ENCODE measurements around the gene ERGIC3.
A peak's percentile ranks its signal among the peaks of the same experiment; 100 is the strongest.

ERGIC3 gene

GRCh38 chr20:35508493-35509218 lies 33.2 kb upstream of the ERGIC3 start:
- TF ChIP-seq, protein P1, sequence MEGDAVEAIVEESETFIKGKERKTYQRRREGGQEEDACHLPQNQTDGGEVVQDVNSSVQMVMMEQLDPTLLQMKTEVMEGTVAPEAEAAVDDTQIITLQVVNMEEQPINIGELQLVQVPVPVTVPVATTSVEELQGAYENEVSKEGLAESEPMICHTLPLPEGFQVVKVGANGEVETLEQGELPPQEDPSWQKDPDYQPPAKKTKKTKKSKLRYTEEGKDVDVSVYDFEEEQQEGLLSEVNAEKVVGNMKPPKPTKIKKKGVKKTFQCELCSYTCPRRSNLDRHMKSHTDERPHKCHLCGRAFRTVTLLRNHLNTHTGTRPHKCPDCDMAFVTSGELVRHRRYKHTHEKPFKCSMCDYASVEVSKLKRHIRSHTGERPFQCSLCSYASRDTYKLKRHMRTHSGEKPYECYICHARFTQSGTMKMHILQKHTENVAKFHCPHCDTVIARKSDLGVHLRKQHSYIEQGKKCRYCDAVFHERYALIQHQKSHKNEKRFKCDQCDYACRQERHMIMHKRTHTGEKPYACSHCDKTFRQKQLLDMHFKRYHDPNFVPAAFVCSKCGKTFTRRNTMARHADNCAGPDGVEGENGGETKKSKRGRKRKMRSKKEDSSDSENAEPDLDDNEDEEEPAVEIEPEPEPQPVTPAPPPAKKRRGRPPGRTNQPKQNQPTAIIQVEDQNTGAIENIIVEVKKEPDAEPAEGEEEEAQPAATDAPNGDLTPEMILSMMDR (IDR thresholded peaks at IDR 0.05; ENCODE audit: low read depth, low read length): no peak
- in situ Hi-C loops (cut with HindIII; ENCODE audit: low sequenced_read_pairs): no loop called here
- DNase-seq (ENCODE audit: low read depth, low spot score): no peak
- no peak overlapping the region for H3K4me3 ChIP-seq (ENCODE audit: low read depth, low read length)

GRCh38 chr20:35510951-35511735 lies 30.7 kb upstream of the ERGIC3 start:
- DNase-seq (ENCODE audit: low read depth, low spot score): no peak
- H3K4me3 ChIP-seq (ENCODE audit: low read depth, low read length): no peak overlapping the region
- in situ Hi-C loops (cut with HindIII; ENCODE audit: low sequenced_read_pairs): no loop called here
- TF ChIP-seq, protein P1 (IDR thresholded peaks at IDR 0.05; ENCODE audit: low read depth, low read length): no peak

- in situ Hi-C loops (cut with HindIII; ENCODE audit: low sequenced_read_pairs): no loop called here
- TF ChIP-seq, protein P1 (IDR thresholded peaks at IDR 0.05; ENCODE audit: low read depth, low read length): peak; percentile 76
- peak; percentile 53 for DNase-seq (ENCODE audit: low read depth, low spot score)
- H3K4me3 ChIP-seq (ENCODE audit: low read depth, low read length): no peak overlapping the region
Observed at GRCh38 chr20:35511814-35512420, 30.0 kb upstream of the ERGIC3 start.

DNA sequence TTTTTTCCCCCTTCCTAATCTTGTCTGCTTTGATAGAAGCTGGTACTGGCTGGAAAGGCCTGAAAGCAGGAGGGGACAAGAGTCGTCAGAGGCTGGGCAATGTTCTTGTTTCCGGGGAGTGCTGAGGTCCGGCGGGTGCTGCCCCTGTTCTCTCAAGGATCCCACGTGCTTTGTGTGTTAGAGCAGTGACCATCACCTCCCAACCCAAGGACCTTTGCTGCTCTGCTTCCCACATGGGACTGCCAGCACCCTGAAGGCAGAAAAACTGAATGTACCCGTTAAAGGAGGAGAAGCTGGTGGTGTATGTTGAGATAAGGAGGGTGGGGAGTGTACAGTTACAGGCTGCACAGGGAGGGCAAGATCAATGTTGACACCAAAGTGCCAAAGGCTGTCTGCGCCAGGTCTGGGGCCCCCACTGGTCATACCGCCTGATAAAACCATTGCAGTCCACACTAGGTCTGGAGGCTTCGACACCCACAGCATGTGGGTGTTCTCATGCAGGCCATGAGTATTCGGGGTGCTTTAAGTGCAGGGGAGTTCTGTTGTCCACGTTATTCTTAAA lies 27.4 kb upstream of the ERGIC3 start:
- H3K4me3 ChIP-seq (ENCODE audit: low read depth, low read length): no peak overlapping the region
- TF ChIP-seq, protein P1 (IDR thresholded peaks at IDR 0.05; ENCODE audit: low read depth, low read length): no peak
- DNase-seq (ENCODE audit: low read depth, low spot score): no peak
- in situ Hi-C loops (cut with HindIII; ENCODE audit: low sequenced_read_pairs): no loop called here

DNA sequence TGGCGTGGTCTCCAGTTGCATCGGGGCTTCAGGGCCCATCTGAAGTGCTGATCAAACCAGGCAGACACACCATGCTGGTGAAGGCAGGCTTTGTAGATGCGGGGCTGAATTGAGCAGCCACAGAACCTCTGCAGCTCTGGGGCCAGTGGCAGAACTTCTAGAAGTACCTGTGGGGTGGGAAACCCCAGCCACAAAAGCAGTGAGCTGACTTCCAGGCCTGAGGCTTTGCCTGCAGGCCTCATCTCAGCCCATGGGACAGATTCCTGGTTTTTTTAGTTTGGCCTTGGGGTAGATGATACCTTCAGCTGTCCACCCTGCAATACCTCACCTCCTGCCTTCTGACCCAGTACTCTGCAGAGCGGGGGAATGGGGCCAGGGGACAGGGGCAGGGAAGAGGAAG lies 26.5 kb upstream of the ERGIC3 start:
- DNase-seq (ENCODE audit: low read depth, low spot score): no peak
- H3K4me3 ChIP-seq (ENCODE audit: low read depth, low read length): no peak overlapping the region
- in situ Hi-C loops (cut with HindIII; ENCODE audit: low sequenced_read_pairs): no loop called here
- TF ChIP-seq, protein P1 (IDR thresholded peaks at IDR 0.05; ENCODE audit: low read depth, low read length): no peak

- H3K4me3 ChIP-seq (ENCODE audit: low read depth, low read length): no peak overlapping the region
- TF ChIP-seq, protein P1 (IDR thresholded peaks at IDR 0.05; ENCODE audit: low read depth, low read length): no peak
- DNase-seq (ENCODE audit: low read depth, low spot score): peak; percentile 81
- in situ Hi-C loops (cut with HindIII; ENCODE audit: low sequenced_read_pairs): no loop called here
Observed at GRCh38 chr20:35515949-35516645, 25.8 kb upstream of the ERGIC3 start.
